GM18508 (cell line): Measurements from ENCODE around the gene OPN1MW2.
"Not testable (repeated sequence)": the region's sequence is repeated elsewhere in the genome, so short reads cannot be mapped to it uniquely, and the experiment has no call there.

Source experiments
- ATAC-seq: cut with Tn5 transposase; IDR thresholded peaks from one replicate; pipeline ENCODE4 v1.9.1; 2021; ENCODE audit warnings: moderate number of reproducible peaks; ENCODE audit not compliant: insufficient read depth, unreplicated experiment

Gene OPN1MW2

GRCh38 chrX:154263072-154263471 lies 43.5 kb downstream of the OPN1MW2 start:
- not testable (repeated sequence) for ATAC-seq

- not testable (repeated sequence) for ATAC-seq
Observed at GRCh38 chrX:154269245-154269644, 49.7 kb downstream of the OPN1MW2 start.
